ENCODE measurements around the gene SRGAP1.

The SRGAP1 gene

GRCh38 chr12:64175254-64175945 lies 330.9 kb downstream of the SRGAP1 start:
- Histone ChIP-seq H3K4me3 (ENCODE audit: low read depth, low read length) (no peak overlapping the region), H3K36me3 (replicated peaks) (no peaks in the 10 kb centered on the region), H3K27me3 (replicated peaks) (no peaks in the 10 kb centered on the region), H3K27ac (no peak overlapping the region)
- in situ Hi-C loops (cut with HindIII; ENCODE audit: low pct_ligation_motif_present, low sequenced_read_pairs), result no loop called here
- no peak for DNase-seq
- no peak for TF ChIP-seq CTCF (IDR thresholded peaks at IDR 0.05; ENCODE audit: low read depth, low read length, missing control alignments)

GRCh38 chr12:64177001-64177400 lies 332.5 kb downstream of the SRGAP1 start:
- no peak for TF ChIP-seq CTCF (IDR thresholded peaks at IDR 0.05; ENCODE audit: low read depth, low read length, missing control alignments)
- DNase-seq, result no peak
- H3K36me3 ChIP-seq (replicated peaks), result no peaks in the 10 kb centered on the region
- in situ Hi-C loops (cut with HindIII; ENCODE audit: low pct_ligation_motif_present, low sequenced_read_pairs), result no loop called here
- no peak overlapping the region for H3K4me3 ChIP-seq (ENCODE audit: low read depth, low read length)
- no peak overlapping the region for H3K27ac ChIP-seq
- no peaks in the 10 kb centered on the region for H3K27me3 ChIP-seq (replicated peaks)

GRCh38 chr12:64178122-64178521 lies 333.6 kb downstream of the SRGAP1 start:
- H3K4me3 ChIP-seq (ENCODE audit: low read depth, low read length), result no peak overlapping the region
- TF ChIP-seq CTCF (IDR thresholded peaks at IDR 0.05; ENCODE audit: low read depth, low read length, missing control alignments), result no peak
- in situ Hi-C loops (cut with HindIII; ENCODE audit: low pct_ligation_motif_present, low sequenced_read_pairs), result no loop called here
- H3K27me3 ChIP-seq (replicated peaks), result no peaks in the 10 kb centered on the region
- DNase-seq, result peak; percentile 74
- no peaks in the 10 kb centered on the region for H3K36me3 ChIP-seq (replicated peaks)
- H3K27ac ChIP-seq, result peak overlapping the region; percentile 59

GRCh38 chr12:64180951-64181350 lies 336.5 kb downstream of the SRGAP1 start:
- no peak overlapping the region for H3K4me3 ChIP-seq (ENCODE audit: low read depth, low read length)
- DNase-seq, result peak; percentile 60
- peak overlapping the region; percentile 96 for H3K27ac ChIP-seq
- TF ChIP-seq CTCF (IDR thresholded peaks at IDR 0.05; ENCODE audit: low read depth, low read length, missing control alignments), result no peak
- H3K27me3 ChIP-seq (replicated peaks), result no peaks in the 10 kb centered on the region
- in situ Hi-C loops (cut with HindIII; ENCODE audit: low pct_ligation_motif_present, low sequenced_read_pairs), result no loop called here
- H3K36me3 ChIP-seq (replicated peaks), result no peaks in the 10 kb centered on the region

- no peaks in the 10 kb centered on the region for H3K36me3 ChIP-seq (replicated peaks)
- DNase-seq, result peak; percentile 95
- peak overlapping the region; percentile 96 for H3K27ac ChIP-seq
- in situ Hi-C loops (cut with HindIII; ENCODE audit: low pct_ligation_motif_present, low sequenced_read_pairs), result no loop called here
- TF ChIP-seq CTCF (IDR thresholded peaks at IDR 0.05; ENCODE audit: low read depth, low read length, missing control alignments), result peak; percentile 72
- no peak overlapping the region for H3K4me3 ChIP-seq (ENCODE audit: low read depth, low read length)
- H3K27me3 ChIP-seq (replicated peaks), result no peaks in the 10 kb centered on the region
Observed at GRCh38 chr12:64181430-64182291, 337.2 kb downstream of the SRGAP1 start.
